Stimulated activated CD8-positive, alpha-beta memory T cell treated with anti-CD3 and anti-CD28 coated beads, Interleukin-15, amount 100 ng/mL, for 48 hours (primary cell): Measurements from ENCODE around the gene DNASE1L2.
"Not testable (repeated sequence)": the region's sequence is repeated elsewhere in the genome, so short reads cannot be mapped to it uniquely, and the experiment has no call there.

Experiments
- DNase-seq, 2 donors: peaks; one replicate each; pipeline ENCODE4 v3.0.0-alpha.2; 2020; ENCODE audit warnings: low read depth in 2 of 2

Gene DNASE1L2

GRCh38 chr16:2240331-2240730, 4.1 kb downstream of the DNASE1L2 start:
- not testable (repeated sequence) for DNase-seq

GRCh38 chr16:2242598-2242997, 6.4 kb downstream of the DNASE1L2 start:
- no peak for DNase-seq

DNA sequence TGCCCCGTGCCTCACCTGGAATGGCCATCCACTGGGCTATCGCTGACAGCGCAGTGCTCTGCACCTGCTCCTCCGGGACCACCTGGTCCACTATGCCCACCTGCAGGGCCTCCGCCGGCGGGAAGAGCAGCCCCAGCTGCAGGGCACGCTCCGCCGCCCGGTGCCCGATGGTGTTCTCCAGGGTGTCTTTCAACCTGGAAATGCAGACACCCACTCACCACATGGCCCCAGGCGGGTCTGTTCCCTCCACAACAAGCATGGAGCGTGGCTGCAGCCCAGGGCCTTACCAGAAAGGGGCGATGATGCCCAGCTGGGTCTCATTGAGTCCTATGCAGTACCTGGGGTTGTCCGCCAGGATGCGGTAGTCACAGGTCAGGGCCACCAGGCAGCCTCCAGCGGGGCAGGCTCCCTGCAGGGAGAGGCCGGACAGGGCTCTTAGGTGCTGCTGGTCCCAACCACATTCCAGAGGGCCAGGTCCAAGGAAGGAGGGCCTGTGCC, 6.8 kb downstream of the DNASE1L2 start:
- DNase-seq = no peak

GRCh38 chr16:2243781-2244180, 7.5 kb downstream of the DNASE1L2 start:
- no peak for DNase-seq

GRCh38 chr16:2244301-2244700, 8.1 kb downstream of the DNASE1L2 start:
- no peak for DNase-seq

DNA sequence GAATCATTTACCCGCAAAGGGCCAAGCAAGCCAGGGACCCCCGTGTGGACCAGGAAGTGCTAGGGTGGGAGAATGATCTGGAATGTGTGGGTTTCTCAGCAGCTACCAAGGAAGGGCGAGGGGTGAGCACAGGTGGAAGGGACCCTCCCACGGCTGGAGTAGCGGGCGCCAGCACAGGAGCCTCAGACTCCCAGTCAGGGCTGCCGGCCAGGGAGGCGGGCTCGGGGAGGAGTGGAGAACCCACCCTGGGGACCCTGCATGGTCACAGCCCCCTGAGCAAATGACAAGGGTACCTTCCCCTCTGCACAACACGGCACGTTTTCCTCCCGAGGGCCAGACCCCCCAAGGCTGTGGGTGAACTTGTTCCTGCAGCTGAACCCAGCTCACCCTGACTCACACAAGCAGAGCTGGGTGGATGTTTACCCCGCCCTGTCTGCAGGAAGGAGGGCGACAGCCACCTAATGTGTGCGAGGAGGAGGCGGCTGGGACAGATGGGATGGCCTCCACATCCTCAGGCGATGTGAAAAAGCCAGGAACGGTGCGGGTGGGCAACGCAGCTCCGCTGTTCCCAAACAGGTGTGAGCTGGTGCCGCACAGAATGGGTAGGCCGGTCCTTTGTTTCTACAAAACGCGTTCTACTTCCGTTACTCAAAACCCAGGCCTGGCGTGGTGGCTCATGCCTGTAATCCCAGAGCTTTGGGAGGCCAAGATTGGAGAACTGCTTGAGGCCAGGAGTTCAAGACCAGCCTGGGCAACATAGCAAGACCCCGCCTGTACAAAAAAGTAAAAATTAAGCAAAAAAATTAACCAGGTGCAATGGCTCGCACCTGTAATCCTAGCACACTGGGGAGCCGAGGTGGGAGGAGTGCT, 8.9 kb downstream of the DNASE1L2 start:
- DNase-seq = no peak

DNA sequence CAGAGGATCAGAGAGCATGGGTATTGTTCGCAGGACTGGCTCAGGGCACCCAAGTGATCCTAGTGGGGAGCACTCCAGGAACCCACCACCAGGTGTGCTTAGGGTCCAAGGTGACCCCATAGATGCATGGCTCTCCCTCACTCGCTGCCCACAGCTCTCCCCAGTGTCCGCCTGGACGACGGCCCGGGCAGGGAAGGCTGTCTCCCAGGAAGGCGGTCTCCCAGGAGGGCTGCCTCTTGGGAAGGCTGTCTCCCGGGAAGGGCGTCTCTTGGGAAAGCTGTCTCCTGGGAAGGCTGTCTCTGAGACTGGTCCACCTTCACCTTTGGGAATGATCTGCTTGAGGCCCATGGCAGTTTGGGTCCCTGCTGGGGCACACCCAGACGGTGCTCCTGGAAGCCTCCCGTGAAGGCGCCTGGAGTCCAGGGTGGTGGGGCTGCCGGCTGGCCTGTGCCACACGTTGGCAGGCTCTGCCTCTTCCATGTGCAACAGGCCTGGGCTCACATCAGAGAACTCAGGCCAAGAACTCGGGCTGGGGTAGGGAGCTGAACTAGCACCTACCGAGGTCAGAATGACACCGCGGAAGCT, 10.1 kb downstream of the DNASE1L2 start:
- DNase-seq = no peak

- DNase-seq = peak in 1 of 2 donors; percentile 25
These were observed 14.5 kb downstream of the DNASE1L2 start for GRCh38 chr16:2250652-2251295.

GRCh38 chr16:2251296-2252111, 15.3 kb downstream of the DNASE1L2 start, which contains the start of gene ECI1:
ECI1 (minus strand) TSS chr16:2251587; CDS start chr16:2251566, 21 bp downstream.
- DNase-seq = peak; percentile 84

- DNase-seq = no peak
These were observed 16.5 kb downstream of the DNASE1L2 start for GRCh38 chr16:2252806-2253148.

GRCh38 chr16:2253293-2253692, 17.0 kb downstream of the DNASE1L2 start:
- DNase-seq = no peak

GRCh38 chr16:2256531-2257140, 20.4 kb downstream of the DNASE1L2 start:
- DNase-seq = no peak

DNA sequence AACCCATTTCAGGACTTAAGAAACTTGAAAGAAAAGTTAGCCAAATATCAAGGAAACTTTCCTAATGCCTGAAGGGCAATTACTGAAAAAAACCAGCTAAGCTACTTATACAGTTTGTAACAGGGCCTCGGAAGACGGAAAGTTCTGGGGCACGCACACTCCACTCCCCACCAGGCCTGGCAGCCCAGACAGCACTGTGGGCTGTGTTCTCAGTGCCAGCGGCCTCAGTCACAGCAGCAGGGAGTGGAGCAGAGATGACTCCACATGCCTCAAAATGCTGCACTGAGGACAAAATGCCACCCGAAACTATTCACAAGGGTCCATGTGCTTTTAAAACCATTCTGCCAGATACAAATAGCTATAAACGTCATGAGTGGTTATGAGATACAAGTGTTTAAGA, 21.5 kb downstream of the DNASE1L2 start:
- DNase-seq = no peak

DNA sequence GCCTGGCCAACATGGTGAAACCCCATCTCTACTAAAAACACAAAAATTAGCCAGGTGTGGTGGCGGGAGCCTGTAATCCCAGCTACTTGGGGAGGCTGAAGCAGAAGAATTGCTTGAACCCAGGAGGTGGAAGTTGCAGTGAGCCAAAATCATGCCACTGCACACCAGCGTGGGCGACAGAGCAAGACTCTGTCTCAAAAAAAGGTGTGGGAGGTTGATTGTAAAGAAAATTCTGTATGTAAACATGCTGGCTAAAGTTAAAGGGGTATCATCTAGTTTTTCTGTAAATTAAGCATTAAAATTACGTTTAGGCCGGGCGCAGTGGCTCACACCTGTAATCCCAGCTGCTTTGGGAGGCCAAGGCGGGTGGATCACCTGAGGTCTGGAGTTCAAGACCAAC, 22.3 kb downstream of the DNASE1L2 start:
- not testable (repeated sequence) for DNase-seq

GRCh38 chr16:2260250-2260649, 24.0 kb downstream of the DNASE1L2 start:
- DNase-seq = no peak

DNA sequence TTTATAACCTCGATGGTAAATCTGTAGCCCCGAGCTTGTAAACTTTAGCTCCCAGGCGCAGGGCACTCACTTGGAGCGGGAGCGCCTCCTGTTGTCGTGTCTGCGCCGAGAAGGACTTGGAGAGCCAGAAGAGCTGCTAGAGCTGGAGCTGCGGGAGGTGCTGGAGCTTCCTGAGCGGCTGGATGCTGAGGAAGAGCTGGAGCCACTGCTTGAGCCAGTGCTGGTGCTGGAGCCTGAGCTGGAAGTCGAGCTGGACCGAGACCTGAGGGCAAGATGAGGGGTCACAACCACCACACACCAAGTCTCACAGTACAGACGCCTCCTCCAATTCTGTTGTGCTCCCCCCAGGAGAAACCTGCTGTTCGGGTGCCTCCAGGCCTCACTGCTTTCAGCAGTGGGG, 26.8 kb downstream of the DNASE1L2 start:
- DNase-seq = not testable (repeated sequence)

- not testable (repeated sequence) for DNase-seq
These were observed 30.6 kb downstream of the DNASE1L2 start for GRCh38 chr16:2266887-2267286.

- DNase-seq = peak in 1 of 2 donors; percentile 61
These were observed 31.3 kb downstream of the DNASE1L2 start for GRCh38 chr16:2267505-2267912.

DNA sequence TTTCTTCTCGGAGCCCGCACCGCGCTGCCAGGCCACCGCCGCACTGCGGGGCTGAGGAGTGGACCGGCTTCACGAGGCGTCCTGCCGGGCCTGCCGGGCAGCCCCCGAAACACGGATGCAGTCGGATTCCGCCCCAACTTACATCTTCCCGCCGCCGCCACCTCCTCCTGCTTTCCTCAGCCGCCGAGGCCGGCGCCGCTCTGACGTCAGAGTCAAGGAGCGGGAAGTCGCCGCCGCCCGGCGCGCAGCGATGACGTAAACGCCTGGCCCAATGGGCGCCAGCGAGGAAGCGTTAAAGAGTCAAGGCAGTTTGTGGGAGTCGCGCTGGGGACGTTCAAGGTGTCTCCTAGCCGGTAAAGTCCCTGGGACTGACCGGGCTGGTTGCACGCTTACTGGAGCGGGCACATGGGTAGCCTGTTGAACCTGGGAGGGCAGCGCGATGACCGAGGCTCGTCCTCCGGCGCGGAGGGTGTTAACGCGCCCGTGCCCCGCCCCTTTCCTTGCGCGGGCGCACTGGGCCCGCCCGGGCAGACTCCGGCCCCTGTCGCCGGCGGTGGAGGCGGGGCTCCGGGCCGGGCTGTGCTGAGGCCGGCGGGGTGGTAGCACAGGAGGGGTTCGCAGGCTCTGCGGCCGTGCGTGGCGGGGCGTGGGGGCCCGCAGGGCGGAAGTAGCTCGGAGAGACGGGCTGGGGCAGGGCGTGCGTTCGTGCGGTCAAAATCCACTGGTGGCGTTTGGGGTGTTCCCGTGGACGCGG, 31.8 kb downstream of the DNASE1L2 start, which contains the start of gene RNPS1:
TSS of gene RNPS1 (minus strand) at position 214 of the 754 bp plus-strand sequence. CDS start 3,483 bp downstream, outside the sequence.
- DNase-seq = peak; percentile 94 to 96

- no peak for DNase-seq
These were observed 33.8 kb downstream of the DNASE1L2 start for GRCh38 chr16:2270070-2270462.
